ENCODE results near the gene PLAAT1.

- TF ChIP-seq POLR2AphosphoS5 (IDR thresholded peaks at IDR 0.05; ENCODE audit: low read depth, low read length) (no peak), POLR2A (IDR thresholded peaks at IDR 0.05; ENCODE audit: low read depth, low read length) (no peak)
Observed at GRCh38 chr3:193237030-193237429, 4.0 kb upstream of the PLAAT1 start.

All from GM12892 (cell line).